ENCODE measurements around the gene TM7SF3.

DNA sequence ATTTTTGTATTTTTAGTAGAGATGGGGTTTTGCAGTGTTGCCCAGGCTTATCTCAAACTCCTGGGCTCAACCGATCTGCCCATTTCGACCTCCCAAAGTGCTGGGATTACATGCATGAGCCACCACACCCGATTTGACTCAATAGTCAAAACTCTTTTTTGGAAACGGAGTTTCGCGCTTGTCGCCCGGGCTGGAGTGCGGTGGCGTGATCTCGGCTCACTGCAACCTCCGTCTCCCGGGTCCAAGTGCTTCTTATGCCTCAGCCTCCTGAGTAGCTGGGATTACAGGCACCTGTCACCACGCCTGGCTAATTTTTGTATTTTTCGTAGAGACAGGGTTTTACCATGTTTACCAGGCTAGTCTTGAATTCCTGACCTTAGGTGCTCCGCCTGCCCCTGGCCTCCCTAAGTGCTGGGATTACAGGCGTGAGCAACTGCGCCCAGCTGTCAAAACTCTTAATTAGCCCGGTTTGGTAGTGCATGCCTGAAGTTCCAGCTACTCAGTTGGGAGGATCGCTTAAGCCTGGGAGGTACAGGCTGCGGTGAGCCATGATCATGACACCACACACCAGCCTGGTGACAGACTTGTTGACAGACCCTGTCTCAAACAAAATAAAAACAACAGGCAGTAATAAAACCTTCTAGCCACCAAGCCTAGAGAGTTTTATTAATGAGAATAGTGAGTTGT is 20.6 kb upstream of the TM7SF3 start:
- no peak for TF ChIP-seq POLR2AphosphoS5 (IDR thresholded peaks at IDR 0.05)
- no peak for TF ChIP-seq CTCF (IDR thresholded peaks at IDR 0.05)

All from breast epithelium (tissue), 3 donors.